Middle frontal gyrus (tissue), 1 donor: ENCODE measurements around the gene FAM186B.

Experiments used
- DNase-seq: peaks from one replicate; pipeline ENCODE4 v3.0.0-alpha.2; 2015; ENCODE audit warnings: low spot score; ENCODE audit errors: extremely low spot score

Gene FAM186B

GRCh38 chr12:49538510-49539403 lies 66.7 kb downstream of the FAM186B start, which contains the start of gene KCNH3:
Gene KCNH3 (plus strand): TSS chr12:49539030. CDS start chr12:49539417, 387 bp downstream.
- DNase-seq, result no peak

- no peak for DNase-seq
Measured at GRCh38 chr12:49537752-49538509, 67.5 kb downstream of the FAM186B start.
